NCI-H82 (cell line): ENCODE results near the gene FSTL4.

ENCODE experiments used
- DNase-seq: peaks from one replicate; lab custom pipeline; 2025; lab: John Stamatoyannopoulos, UW

The FSTL4 gene

GRCh38 chr5:133242221-133242835, 370.0 kb downstream of the FSTL4 start:
- no peak for DNase-seq

- no peak for DNase-seq
These were observed 370.9 kb downstream of the FSTL4 start for GRCh38 chr5:133241179-133242092.

GRCh38 chr5:133240425-133241091, 371.8 kb downstream of the FSTL4 start:
- no peak for DNase-seq

- no peak for DNase-seq
These were observed 373.7 kb downstream of the FSTL4 start for GRCh38 chr5:133238426-133239205.

- no peak for DNase-seq
These were observed 375.4 kb downstream of the FSTL4 start for GRCh38 chr5:133236976-133237375.

GRCh38 chr5:133236541-133236951, 375.8 kb downstream of the FSTL4 start:
- no peak for DNase-seq

- DNase-seq = no peak
These were observed 376.5 kb downstream of the FSTL4 start for GRCh38 chr5:133235696-133236426.

GRCh38 chr5:133234911-133235310, 377.4 kb downstream of the FSTL4 start:
- DNase-seq = no peak

GRCh38 chr5:133234273-133234672, 378.1 kb downstream of the FSTL4 start:
- DNase-seq = no peak

- no peak for DNase-seq
These were observed 378.7 kb downstream of the FSTL4 start for GRCh38 chr5:133233616-133234015.

- no peak for DNase-seq
These were observed 379.4 kb downstream of the FSTL4 start for GRCh38 chr5:133232911-133233310.

GRCh38 chr5:133232435-133232834, 379.9 kb downstream of the FSTL4 start:
- DNase-seq = no peak

- DNase-seq = no peak
These were observed 380.3 kb downstream of the FSTL4 start for GRCh38 chr5:133232011-133232410.

GRCh38 chr5:133230823-133231578, 381.3 kb downstream of the FSTL4 start:
- DNase-seq = no peak

GRCh38 chr5:133229931-133230664, 382.2 kb downstream of the FSTL4 start:
- DNase-seq = no peak

GRCh38 chr5:133228316-133228715, 384.0 kb downstream of the FSTL4 start:
- no peak for DNase-seq

- no peak for DNase-seq
These were observed 384.4 kb downstream of the FSTL4 start for GRCh38 chr5:133227897-133228296.

GRCh38 chr5:133227082-133227481, 385.3 kb downstream of the FSTL4 start:
- no peak for DNase-seq

GRCh38 chr5:133226186-133226585, 386.2 kb downstream of the FSTL4 start:
- DNase-seq = no peak

GRCh38 chr5:133225671-133226152, 386.6 kb downstream of the FSTL4 start:
- DNase-seq = no peak
